ENCODE measurements around the gene ITPK1. TPM values are rescaled to one million over a fixed set of nuclear protein-coding genes. Genes with fewer than 3 reads are reported as not detected.

Gene ITPK1
- total and polyA plus RNA-seq, 8 donors, result 17.8 to 46.3 (median 28.9) TPM

GRCh38 chr14:92988786-92989755 lies 126.7 kb downstream of the ITPK1 start:
- intact Hi-C loops (cut with DNase I; ENCODE audit: low total_unique reads), result no loop called here
- no peak overlapping the region for H3K27ac ChIP-seq
- no peak overlapping the region for H3K4me3 ChIP-seq
- H3K27me3 ChIP-seq, result no peaks in the 10 kb centered on the region
- H3K4me1 ChIP-seq, result peaks cover 18 to 45% (median 33%) of the 10 kb centered on the region in 4 donors
- TF ChIP-seq POLR2AphosphoS5 (IDR thresholded peaks at IDR 0.05) (no peak), EP300 (IDR thresholded peaks at IDR 0.05) (no peak), POLR2A (IDR thresholded peaks at IDR 0.05) (no peak), CTCF (IDR thresholded peaks at IDR 0.05) (no peak)
- H3K36me3 ChIP-seq, result peaks cover 3 to 44% (median 24%) of the 10 kb centered on the region in 4 donors
- H3K9me3 ChIP-seq, result no peaks in the 10 kb centered on the region
- WGBS, 5 donors, result 93 to 98% (median 95%) methylated on average over 12 to 14 of the region's 14 CpGs
- DNase-seq, result no peak

GRCh38 chr14:92987713-92988510 lies 127.8 kb downstream of the ITPK1 start:
- WGBS, 5 donors, result 83 to 97% (median 94%) methylated on average over 14 to 25 of the region's 25 CpGs
- intact Hi-C loops (cut with DNase I; ENCODE audit: low total_unique reads), result no loop called here

GRCh38 chr14:92987148-92987570 lies 128.6 kb downstream of the ITPK1 start:
- no peak for DNase-seq
- intact Hi-C loops (cut with DNase I; ENCODE audit: low total_unique reads), result no loop called here
- Histone ChIP-seq H3K4me3 (no peak overlapping the region), H3K27me3 (no peaks in the 10 kb centered on the region), H3K36me3 (peaks cover 3 to 34% (median 7%) of the 10 kb centered on the region in 4 donors), H3K27ac (peak overlapping the region in 3 of 5 donors; percentile 36 to 60 (median 50)), H3K9me3 (no peaks in the 10 kb centered on the region), H3K4me1 (peaks cover 18 to 39% (median 28%) of the 10 kb centered on the region in 4 donors)
- WGBS, 5 donors, result 87 to 97% (median 90%) methylated on average over 5 of the region's 5 CpGs
- TF ChIP-seq POLR2AphosphoS5 (IDR thresholded peaks at IDR 0.05), result no peak
- no peak for TF ChIP-seq POLR2A (IDR thresholded peaks at IDR 0.05)
- no peak for TF ChIP-seq CTCF (IDR thresholded peaks at IDR 0.05)
- no peak for TF ChIP-seq EP300 (IDR thresholded peaks at IDR 0.05)

More at GRCh38 chr14:92987713-92988510, 127.8 kb downstream of the ITPK1 start:
- peaks cover 18 to 39% (median 29%) of the 10 kb centered on the region in 4 donors for H3K4me1 ChIP-seq
- no peak for TF ChIP-seq EP300 (IDR thresholded peaks at IDR 0.05)
- TF ChIP-seq POLR2A (IDR thresholded peaks at IDR 0.05), result no peak
- no peak for TF ChIP-seq CTCF (IDR thresholded peaks at IDR 0.05)
- TF ChIP-seq POLR2AphosphoS5 (IDR thresholded peaks at IDR 0.05), result no peak
- H3K4me3 ChIP-seq, result no peak overlapping the region
- H3K27ac ChIP-seq, result no peak overlapping the region
- H3K36me3 ChIP-seq, result peaks cover 3 to 34% (median 14%) of the 10 kb centered on the region in 4 donors
- H3K27me3 ChIP-seq, result no peaks in the 10 kb centered on the region
- no peak for DNase-seq
- no peaks in the 10 kb centered on the region for H3K9me3 ChIP-seq

Data from stomach (tissue), 9 donors.